GM12892 (cell line): ENCODE results near the gene RPL32.

ENCODE experiments used
- POLR2A ChIP-seq: IDR thresholded peaks from 2 replicates; pipeline ENCODE4 v1.6.1; 2011; ENCODE audit warnings: low read depth, low read length, control low read depth
- TAF1 ChIP-seq: IDR thresholded peaks from 2 replicates; pipeline ENCODE4 v1.6.1; 2011; ENCODE audit warnings: low read depth, mild to moderate bottlenecking, control low read depth, low read length, borderline replicate concordance

- no peak for TF ChIP-seq TAF1
- TF ChIP-seq POLR2A = no peak
These were observed 44.1 kb downstream of the RPL32 start for GRCh38 chr3:12797124-12797891.
